SU-DHL-6 (cell line): Measurements from ENCODE around the gene FSD1.

ENCODE experiments used
- CTCF ChIP-seq: fragments of 200-600 bp; sonication (generic); IDR thresholded peaks from one replicate; pipeline ENCODE4 v1.5.1; 2017; ENCODE audit warnings: antibody characterized with exemption, mild to moderate bottlenecking, low read length, moderate library complexity; ENCODE audit not compliant: insufficient read depth, poor library complexity, severe bottlenecking
- EZH2phosphoT487 ChIP-seq: fragments of 200-600 bp; sonication (generic), shearing (Covaris generic); conservative IDR thresholded peaks from 2 replicates; pipeline ENCODE4 v1.6.1; 2018; ENCODE audit warnings: mild to moderate bottlenecking, antibody characterized with exemption, low read length, moderate library complexity, mixed read lengths

GRCh38 chr19:4323692-4324091 is 19.3 kb downstream of the FSD1 start:
- no peak for TF ChIP-seq CTCF
- TF ChIP-seq EZH2phosphoT487 = no peak
